Kidney epithelial cell (primary cell): ENCODE data around the gene CDK6. TPM values are rescaled to one million over a fixed set of nuclear protein-coding genes. Genes with fewer than 3 reads are reported as not detected.

Experiments
- DNase-seq: peaks from one replicate; pipeline ENCODE4 v3.0.0-alpha.2; 2010; ENCODE audit warnings: low read depth
- H3K27me3 ChIP-seq: 2 replicates; pipeline ENCODE4 v1.6.0; 2011; ENCODE audit warnings: low read length; ENCODE audit not compliant: control insufficient read depth, insufficient read depth
- H3K36me3 ChIP-seq: 2 replicates; pipeline ENCODE4 v1.5.1; 2011; ENCODE audit warnings: low read length; ENCODE audit not compliant: control insufficient read depth, insufficient read depth
- H3K4me3 ChIP-seq: 2 replicates; pipeline ENCODE4 v1.5.1; 2011; ENCODE audit warnings: low read depth, mild to moderate bottlenecking, control low read depth, low read length
- total RNA-seq: library from RNA; depleted of rRNA; stranded (reverse); fragments of >200 nt; gene quantifications from 2 replicates; pipeline ENCODE4 v1.2.3, GENCODE V29; 2015
- TF ChIP-seq, protein P1 (sequence below): IDR thresholded peaks from 2 replicates; pipeline ENCODE4 v1.5.1; 2011; ENCODE audit warnings: mild to moderate bottlenecking, moderate library complexity, low read length, control low read depth, inconsistent platforms; ENCODE audit not compliant: insufficient read depth, poor library complexity, severe bottlenecking

The CDK6 gene
- total RNA-seq, 1 donor from 2014 or later, result 91.0 TPM

DNA sequence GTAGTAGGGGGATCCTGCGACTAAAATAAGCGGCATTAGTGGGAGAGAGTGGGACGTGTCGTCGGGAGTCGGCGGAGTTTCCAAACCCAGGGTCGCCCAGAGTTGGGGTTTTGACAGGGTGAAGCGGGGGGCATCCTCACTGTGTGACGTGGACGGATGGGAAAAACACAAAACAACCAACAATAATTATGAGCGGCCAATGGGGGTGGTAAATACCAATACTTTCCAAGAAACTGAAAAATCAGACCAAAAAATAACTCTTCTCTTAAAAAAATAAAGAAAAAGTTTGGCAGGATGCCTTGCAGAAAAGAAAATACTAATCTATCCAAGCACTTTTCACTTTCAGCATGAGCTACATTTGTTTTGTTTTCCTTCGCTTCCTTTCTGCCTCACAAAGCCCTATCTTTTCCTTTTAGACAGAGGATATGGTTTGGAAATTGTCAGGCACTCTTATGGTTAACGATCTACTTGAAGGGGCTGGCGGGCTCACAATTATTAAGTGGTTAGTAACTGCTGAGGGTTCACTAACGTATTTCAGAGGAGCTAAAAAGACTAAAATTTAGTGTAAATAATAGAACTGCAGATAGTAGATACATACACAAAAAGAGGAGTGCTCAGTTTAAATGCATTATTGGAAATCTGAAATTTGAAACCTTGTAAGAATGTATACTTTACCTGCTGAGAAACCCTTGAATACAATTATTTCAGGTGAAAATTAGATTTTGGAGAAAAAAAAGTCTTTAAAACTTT lies 802 bp upstream of the CDK6 start:
- DNase-seq, result no peak
- no peaks in the 10 kb centered on the region for H3K27me3 ChIP-seq
- H3K36me3 ChIP-seq, result no peaks in the 10 kb centered on the region
- TF ChIP-seq, protein P1, sequence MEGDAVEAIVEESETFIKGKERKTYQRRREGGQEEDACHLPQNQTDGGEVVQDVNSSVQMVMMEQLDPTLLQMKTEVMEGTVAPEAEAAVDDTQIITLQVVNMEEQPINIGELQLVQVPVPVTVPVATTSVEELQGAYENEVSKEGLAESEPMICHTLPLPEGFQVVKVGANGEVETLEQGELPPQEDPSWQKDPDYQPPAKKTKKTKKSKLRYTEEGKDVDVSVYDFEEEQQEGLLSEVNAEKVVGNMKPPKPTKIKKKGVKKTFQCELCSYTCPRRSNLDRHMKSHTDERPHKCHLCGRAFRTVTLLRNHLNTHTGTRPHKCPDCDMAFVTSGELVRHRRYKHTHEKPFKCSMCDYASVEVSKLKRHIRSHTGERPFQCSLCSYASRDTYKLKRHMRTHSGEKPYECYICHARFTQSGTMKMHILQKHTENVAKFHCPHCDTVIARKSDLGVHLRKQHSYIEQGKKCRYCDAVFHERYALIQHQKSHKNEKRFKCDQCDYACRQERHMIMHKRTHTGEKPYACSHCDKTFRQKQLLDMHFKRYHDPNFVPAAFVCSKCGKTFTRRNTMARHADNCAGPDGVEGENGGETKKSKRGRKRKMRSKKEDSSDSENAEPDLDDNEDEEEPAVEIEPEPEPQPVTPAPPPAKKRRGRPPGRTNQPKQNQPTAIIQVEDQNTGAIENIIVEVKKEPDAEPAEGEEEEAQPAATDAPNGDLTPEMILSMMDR, result no peak
- peak overlapping the region; percentile 76 for H3K4me3 ChIP-seq

DNA sequence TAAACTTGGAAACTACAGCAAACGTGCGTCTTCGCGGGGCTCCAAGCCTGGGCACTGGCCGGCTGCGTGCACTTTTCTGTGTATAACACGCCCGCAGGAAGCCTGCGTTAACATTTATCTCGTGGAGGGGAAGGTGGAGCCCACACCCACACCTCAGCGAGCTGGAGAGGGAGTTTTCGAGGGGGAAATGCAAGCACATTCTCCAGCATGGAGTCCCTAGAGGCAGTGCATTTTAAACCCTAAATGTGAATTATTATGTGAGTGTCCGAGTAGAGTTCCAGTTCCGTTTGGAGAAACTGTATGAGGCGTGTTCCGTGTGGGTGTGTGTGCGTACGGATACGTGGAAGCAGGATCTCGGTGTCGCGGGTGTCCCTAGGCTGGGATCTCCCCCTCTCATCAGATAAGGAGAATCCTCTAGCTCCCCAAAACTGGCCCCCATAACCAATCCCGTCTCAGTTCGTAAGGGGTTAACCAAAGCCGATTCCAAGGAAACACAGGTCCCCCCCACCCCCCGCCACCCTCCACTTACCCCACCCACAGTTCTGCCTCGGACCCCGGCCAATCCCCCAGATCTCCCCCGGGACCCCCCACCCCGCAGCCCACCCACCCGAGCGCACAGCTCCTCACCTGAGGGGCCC lies 403 bp downstream of the CDK6 start:
- no peak for DNase-seq
- Histone ChIP-seq H3K36me3 (no peaks in the 10 kb centered on the region), H3K27me3 (no peaks in the 10 kb centered on the region), H3K4me3 (peak overlapping the region; percentile 76)
- TF ChIP-seq, protein P1, result no peak

DNA sequence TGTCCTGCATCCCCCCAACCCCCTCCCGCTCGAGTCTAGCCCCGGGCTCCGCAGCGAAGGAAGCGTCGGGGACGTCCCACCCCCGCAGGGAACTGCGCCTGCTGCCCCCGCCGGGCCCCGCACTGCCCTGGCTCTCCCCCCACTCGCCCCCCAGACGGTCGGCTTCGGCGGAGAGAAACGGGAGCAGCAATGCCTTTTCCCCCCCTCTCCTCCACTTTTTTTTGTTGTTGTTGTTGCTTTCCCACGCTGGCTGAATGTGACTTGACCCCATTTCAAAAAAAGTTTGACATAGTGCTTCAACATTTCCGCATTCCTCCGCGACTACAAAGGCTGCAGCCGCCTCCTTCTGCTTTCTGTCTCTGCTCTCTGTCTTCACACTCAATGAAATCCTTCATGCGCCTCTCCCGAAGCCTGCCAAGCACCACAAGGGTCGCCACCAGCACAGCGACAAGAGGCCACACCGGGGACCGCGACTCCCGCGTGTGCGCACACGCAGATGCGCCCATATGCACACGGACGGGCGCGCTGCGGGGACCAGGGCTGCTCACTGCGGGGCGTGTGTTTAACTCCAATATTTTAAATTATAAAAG lies 1.0 kb downstream of the CDK6 start:
- Histone ChIP-seq H3K36me3 (no peaks in the 10 kb centered on the region), H3K27me3 (no peaks in the 10 kb centered on the region), H3K4me3 (peak overlapping the region; percentile 76)
- no peak for DNase-seq
- TF ChIP-seq, protein P1, result no peak

DNA sequence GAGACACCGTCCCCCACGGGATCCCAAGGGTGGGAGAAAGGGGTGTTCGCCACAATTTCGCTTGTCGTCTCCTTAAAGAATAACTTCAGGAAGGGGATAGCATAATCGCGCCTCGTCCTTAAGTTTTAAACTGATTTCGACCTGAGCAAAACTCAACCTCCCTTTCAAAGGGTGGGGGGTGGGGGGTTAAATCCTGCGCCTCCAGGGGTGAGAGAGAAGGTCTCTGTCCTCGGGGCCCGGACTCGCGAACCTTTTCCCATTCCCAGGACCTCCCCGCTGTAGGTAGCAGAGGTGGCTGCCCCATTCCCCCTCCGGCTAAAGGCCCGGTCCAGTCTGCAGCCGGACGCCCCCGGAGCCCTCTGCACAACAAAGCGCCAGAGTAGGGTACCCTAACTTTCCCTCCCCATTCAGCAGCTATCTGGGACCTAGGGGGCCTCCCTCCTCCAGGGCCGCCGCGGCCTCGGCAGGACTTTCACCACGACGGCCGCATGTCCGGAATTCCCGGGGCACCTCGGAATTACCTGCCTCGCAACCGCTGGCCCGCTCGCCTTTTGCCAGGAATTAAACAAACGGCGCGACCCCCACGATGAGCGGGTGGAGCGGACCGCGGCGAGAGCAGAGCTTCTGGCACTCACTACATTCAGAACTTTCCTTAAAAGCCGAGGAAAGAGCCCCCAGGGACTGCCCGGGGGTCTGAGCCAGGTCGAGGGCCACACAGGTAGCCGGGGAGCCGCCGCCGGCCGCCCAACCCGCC lies 1.7 kb downstream of the CDK6 start:
- no peak for DNase-seq
- Histone ChIP-seq H3K27me3 (no peaks in the 10 kb centered on the region), H3K4me3 (peak overlapping the region; percentile 76), H3K36me3 (no peaks in the 10 kb centered on the region)
- TF ChIP-seq, protein P1, result no peak

DNA sequence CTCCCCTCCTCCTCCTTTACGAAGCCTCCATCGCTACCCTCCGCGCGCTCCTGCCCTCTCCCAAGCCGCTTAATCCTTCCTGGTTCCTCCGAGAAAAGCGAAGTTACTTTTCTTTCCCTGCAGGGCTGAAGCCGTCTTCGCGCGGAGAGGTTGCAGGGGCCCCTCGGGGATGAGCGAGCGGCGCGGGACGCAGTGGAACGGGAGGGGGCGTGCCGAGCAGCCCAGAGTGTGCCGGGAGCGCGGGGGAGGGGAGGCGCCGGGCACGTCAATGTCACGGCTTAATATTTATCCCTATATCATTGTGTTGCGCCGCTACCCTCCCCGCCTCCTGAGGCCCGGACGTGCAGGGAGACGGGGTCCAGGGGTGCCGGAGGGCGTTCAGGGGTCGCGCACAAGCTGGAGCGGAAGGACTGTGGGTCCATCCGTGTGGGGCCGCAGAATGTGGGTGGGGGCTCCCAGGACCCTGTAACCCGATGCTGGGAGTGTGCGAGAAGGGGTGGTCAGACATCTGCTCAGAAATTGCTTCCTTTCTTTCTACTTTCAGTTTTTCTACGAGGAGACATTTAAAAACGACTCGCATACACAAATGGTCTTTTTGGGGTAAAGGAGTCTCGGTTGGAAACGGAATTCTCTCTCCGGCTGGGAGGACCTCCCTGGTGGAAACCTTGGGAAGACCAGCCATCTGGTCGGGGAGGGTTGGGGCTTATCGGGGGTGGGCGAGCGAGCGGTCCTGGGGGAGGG lies 2.4 kb downstream of the CDK6 start:
- TF ChIP-seq, protein P1, result peak; percentile 40
- DNase-seq, result no peak
- Histone ChIP-seq H3K27me3 (no peaks in the 10 kb centered on the region), H3K36me3 (no peaks in the 10 kb centered on the region), H3K4me3 (peak overlapping the region; percentile 76)
